Activated CD8-positive, alpha-beta T cell treated with anti-CD3 and anti-CD28 coated beads for 36 hours (primary cell): ENCODE measurements around the gene HBS1L. TPM values are rescaled to one million over a fixed set of nuclear protein-coding genes. Genes with fewer than 3 reads are reported as not detected.

Experiments
- ATAC-seq: fragments of 200-7000 bp; cut with Tn5 transposase; one replicate; pipeline ENCODE4 v1.10.0; 2021; ENCODE audit warnings: mild to moderate bottlenecking, moderate library complexity
- CTCF ChIA-PET: fragments of 350-600 bp; sonication (Branson Sonifier 250); formaldehyde crosslinking; loops from one replicate; lab custom pipeline; 2021; ENCODE audit warnings: antibody characterized with exemption; lab: Charles Lee
- POLR2A ChIA-PET: fragments of 350-600 bp; sonication (Branson Sonifier 250); formaldehyde crosslinking; loops from one replicate; lab custom pipeline; 2021; ENCODE audit warnings: antibody characterized with exemption; lab: Charles Lee
- DNase-seq: peaks from one replicate; pipeline ENCODE4 v3.0.0-alpha.2; 2020
- H3K27ac Mint-ChIP-seq: one replicate; pipeline ENCODE4 v1.8.0; 2021; ENCODE audit warnings: mild to moderate bottlenecking, mixed read lengths
- H3K27me3 Mint-ChIP-seq: one replicate; pipeline ENCODE4 v1.8.0; 2021; ENCODE audit warnings: mixed read lengths
- H3K36me3 Mint-ChIP-seq: one replicate; pipeline ENCODE4 v1.8.0; 2021; ENCODE audit warnings: low read depth, mixed read lengths
- H3K4me1 Mint-ChIP-seq: one replicate; pipeline ENCODE4 v1.8.0; 2021; ENCODE audit warnings: low read depth, mixed read lengths
- H3K4me3 Mint-ChIP-seq: one replicate; pipeline ENCODE4 v1.8.0; 2021; ENCODE audit warnings: mild to moderate bottlenecking, moderate library complexity, mixed read lengths
- H3K9me3 Mint-ChIP-seq: one replicate; pipeline ENCODE4 v1.8.0; 2021; ENCODE audit warnings: mixed read lengths
- CTCF ChIP-seq: fragments of 200-600 bp; IDR thresholded peaks from one replicate; pipeline ENCODE4 v1.8.0; 2022; ENCODE audit warnings: antibody characterized with exemption, mild to moderate bottlenecking
- intact Hi-C: fragments of 100-400 bp; cut with micrococcal nuclease; formaldehyde crosslinking; loops from one replicate; pipeline ENCODE4 v1.10.0; 2022
- total RNA-seq, 2 experiments: library from RNA; stranded (reverse); gene quantifications; one replicate each; pipeline ENCODE4 v1.2.3, GENCODE V29; 2021

HBS1L gene
- total RNA-seq, 2 experiments from 2014 or later = 146 to 147 TPM

GRCh38 chr6:135047336-135047735 is 7.3 kb downstream of the HBS1L start:
- CTCF ChIA-PET = interaction anchor here (1.9 to 2.5 kb wide), 2 partner anchors 8 to 107 kb away, joined by 6 to 8 read pairs; partner anchors contain the start of gene HBS1L
- Mint-ChIP-seq H3K27me3 (no peaks in the 10 kb centered on the region), H3K36me3 (peaks cover 62% of the 10 kb centered on the region), H3K4me3 (no peak overlapping the region), H3K27ac (peak overlapping the region; percentile 11), H3K9me3 (no peaks in the 10 kb centered on the region), H3K4me1 (peaks cover 73% of the 10 kb centered on the region)
- no peak for TF ChIP-seq CTCF
- DNase-seq (no peak), ATAC-seq (peak; percentile 61)
- POLR2A ChIA-PET = interaction anchor here (0.8 to 1.5 kb wide), 3 partner anchors 39 to 175 kb away, joined by 3 to 6 read pairs (median 3); no protein-coding TSS in a partner anchor
- intact Hi-C loops = no loop called here

- DNase-seq = no peak
- intact Hi-C loops = no loop called here
- peak overlapping the region; percentile 11 for H3K27ac Mint-ChIP-seq
- no peaks in the 10 kb centered on the region for H3K27me3 Mint-ChIP-seq
- H3K4me3 Mint-ChIP-seq = no peak overlapping the region
- no peak for TF ChIP-seq CTCF
- ChIA-PET CTCF (interaction anchor here (1.0 to 2.5 kb wide), 4 partner anchors 9 to 137 kb away, joined by 4 to 8 read pairs (median 6); partner anchors contain the start of gene HBS1L), POLR2A (interaction anchor here (0.8 to 1.5 kb wide), 2 partner anchors 39 to 176 kb away, joined by 3 read pairs; no protein-coding TSS in a partner anchor)
- no peaks in the 10 kb centered on the region for H3K9me3 Mint-ChIP-seq
- H3K36me3 Mint-ChIP-seq = peaks cover 62% of the 10 kb centered on the region
- H3K4me1 Mint-ChIP-seq = peaks cover 73% of the 10 kb centered on the region
- peak; percentile 66 for ATAC-seq
Measured at GRCh38 chr6:135046912-135047311, 7.7 kb downstream of the HBS1L start.

GRCh38 chr6:135044639-135045038 is 10.0 kb downstream of the HBS1L start:
- intact Hi-C loops = no loop called here
- CTCF ChIA-PET = no interaction called here
- peaks cover 59% of the 10 kb centered on the region for H3K36me3 Mint-ChIP-seq

GRCh38 chr6:135043846-135044245 is 10.8 kb downstream of the HBS1L start:
- no peak for DNase-seq
- H3K4me3 Mint-ChIP-seq = no peak overlapping the region
- ChIA-PET CTCF (interaction anchor here (0.9 kb wide), 1 partner anchor 103 kb away, joined by 3 read pairs; no protein-coding TSS in a partner anchor), POLR2A (interaction anchor here (0.8 to 1.3 kb wide), 2 partner anchors 20 to 153 kb away, joined by 3 read pairs; no protein-coding TSS in a partner anchor)
- peaks cover 60% of the 10 kb centered on the region for H3K36me3 Mint-ChIP-seq
- intact Hi-C loops = no loop called here
- H3K9me3 Mint-ChIP-seq = no peaks in the 10 kb centered on the region
- peaks cover 70% of the 10 kb centered on the region for H3K4me1 Mint-ChIP-seq
- TF ChIP-seq CTCF = no peak
- no peaks in the 10 kb centered on the region for H3K27me3 Mint-ChIP-seq
- no peak for ATAC-seq
- H3K27ac Mint-ChIP-seq = no peak overlapping the region

More at GRCh38 chr6:135044639-135045038, 10.0 kb downstream of the HBS1L start:
- H3K27ac Mint-ChIP-seq = peak overlapping the region; percentile 61
- TF ChIP-seq CTCF = no peak
- no peaks in the 10 kb centered on the region for H3K27me3 Mint-ChIP-seq
- POLR2A ChIA-PET = interaction anchor here (1.3 kb wide), 1 partner anchor 152 kb away, joined by 3 read pairs; no protein-coding TSS in a partner anchor
- DNase-seq (no peak), ATAC-seq (no peak)
- no peak overlapping the region for H3K4me3 Mint-ChIP-seq
- no peaks in the 10 kb centered on the region for H3K9me3 Mint-ChIP-seq
- H3K4me1 Mint-ChIP-seq = peaks cover 65% of the 10 kb centered on the region

- no peak for TF ChIP-seq CTCF
- ChIA-PET POLR2A (interaction anchor here (0.8 to 1.3 kb wide), 4 partner anchors 11 to 153 kb away, joined by 3 read pairs; partner anchors contain the start of gene HBS1L), CTCF (interaction anchor here (0.9 kb wide), 1 partner anchor 103 kb away, joined by 3 read pairs; no protein-coding TSS in a partner anchor)
- ATAC-seq (peak; percentile 13), DNase-seq (no peak)
- Mint-ChIP-seq H3K36me3 (peaks cover 56% of the 10 kb centered on the region), H3K4me3 (no peak overlapping the region), H3K9me3 (no peaks in the 10 kb centered on the region), H3K27ac (peak overlapping the region; percentile 55), H3K27me3 (no peaks in the 10 kb centered on the region), H3K4me1 (peaks cover 66% of the 10 kb centered on the region)
- intact Hi-C loops = no loop called here
Measured at GRCh38 chr6:135043364-135043763, 11.3 kb downstream of the HBS1L start.
